ENCODE measurements around the gene APOE.
"Not testable (repeated sequence)": the region's sequence is repeated elsewhere in the genome, so short reads cannot be mapped to it uniquely, and the experiment has no call there.

Gene APOE

DNA sequence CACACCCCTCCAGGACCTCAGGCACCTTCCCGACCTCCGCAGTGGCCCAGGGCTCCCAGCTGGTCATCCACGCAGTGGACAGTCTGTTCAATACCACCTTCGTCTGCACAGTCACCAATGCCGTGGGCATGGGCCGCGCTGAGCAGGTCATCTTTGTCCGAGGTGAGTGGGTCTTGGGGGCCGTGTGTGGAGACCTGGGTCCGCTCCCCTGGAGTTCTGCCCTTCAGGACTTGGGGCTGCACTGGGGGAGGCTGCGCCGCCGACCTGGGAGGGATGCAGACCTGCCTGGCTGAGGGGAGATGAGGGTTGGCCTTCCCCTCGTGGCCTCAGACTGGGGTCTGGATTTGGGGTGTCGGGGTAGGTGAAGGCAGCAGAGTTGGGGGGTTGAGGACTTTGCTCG is 31.3 kb upstream of the APOE start:
- CTCF ChIA-PET, result no interaction called here
- DNase-seq (ENCODE audit: extremely low spot score), result no peak
- TF ChIP-seq ZNF384 (IDR thresholded peaks at IDR 0.05), result no peak
- no peak for TF ChIP-seq ARNT (IDR thresholded peaks at IDR 0.05)
- POLR2A ChIA-PET, result interaction anchor here (4.0 kb wide), 1 partner anchor 16 kb away, joined by 15 read pairs; the partner anchor contains the start of gene TOMM40

DNA sequence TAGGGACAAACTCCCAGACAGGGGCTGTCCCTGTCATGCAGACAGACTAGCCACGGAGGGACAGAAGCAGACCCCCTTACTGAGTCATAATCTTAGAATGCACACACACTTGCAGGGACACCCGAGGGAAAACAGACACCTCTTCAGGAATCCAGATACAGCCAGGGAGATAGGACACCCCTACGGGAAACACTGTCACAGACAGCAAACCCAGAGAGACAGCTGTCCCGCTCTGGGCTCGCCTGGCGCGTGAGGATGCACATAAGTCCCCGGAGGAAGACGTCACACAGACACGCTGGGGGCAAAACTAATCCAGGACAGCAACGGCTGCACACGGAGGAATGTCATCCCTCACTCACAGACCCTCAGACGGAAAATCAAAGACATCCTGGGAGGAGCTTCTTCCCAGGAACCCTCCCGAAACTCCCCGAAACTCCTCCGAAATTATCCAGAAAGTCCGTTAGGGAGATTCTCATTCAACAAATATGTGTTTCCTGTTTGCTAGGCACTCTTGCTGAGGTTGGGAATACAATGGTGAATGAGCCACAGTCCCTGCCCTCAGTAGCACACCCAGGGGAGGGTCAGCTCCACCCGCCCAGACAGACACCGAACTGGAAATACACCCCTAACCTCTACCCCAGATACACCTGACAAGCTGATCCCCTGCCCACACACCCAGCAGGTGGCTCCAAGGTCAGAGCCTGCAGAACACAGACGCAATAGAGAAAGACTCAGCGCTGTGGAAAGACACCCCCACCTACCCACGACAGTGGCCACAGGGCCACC is 29.7 kb upstream of the APOE start:
- TF ChIP-seq BHLHE40 (IDR thresholded peaks at IDR 0.05; ENCODE audit: borderline replicate concordance), result no peak
- TF ChIP-seq FOXA1 (IDR thresholded peaks at IDR 0.05), result no peak
- no peak for TF ChIP-seq TARDBP (IDR thresholded peaks at IDR 0.05)
- TF ChIP-seq L3MBTL2 (conservative IDR thresholded peaks at IDR 0.05), result no peak
- TF ChIP-seq FOXK2 (IDR thresholded peaks at IDR 0.05), result no peak
- TF ChIP-seq ARNT (IDR thresholded peaks at IDR 0.05), result no peak
- no peak for TF ChIP-seq CTBP1 (IDR thresholded peaks at IDR 0.05; ENCODE audit: borderline replicate concordance)
- no peak for TF ChIP-seq SP1 (IDR thresholded peaks at IDR 0.05)
- no peak for TF ChIP-seq SUZ12 (IDR thresholded peaks at IDR 0.05)
- TF ChIP-seq ZNF384 (IDR thresholded peaks at IDR 0.05), result no peak
- no peak for TF ChIP-seq HDGF (IDR thresholded peaks at IDR 0.05; ENCODE audit: borderline replicate concordance)
- no peak for TF ChIP-seq ELF4 (IDR thresholded peaks at IDR 0.05)
- no peak for TF ChIP-seq LEF1 (IDR thresholded peaks at IDR 0.05; ENCODE audit: borderline replicate concordance)
- no peak for TF ChIP-seq NFRKB (IDR thresholded peaks at IDR 0.05)
- TF ChIP-seq FOXM1 (IDR thresholded peaks at IDR 0.05; ENCODE audit: borderline replicate concordance), result no peak
- ChIA-PET CTCF (no interaction called here), POLR2A (interaction anchor here (1.0 to 4.0 kb wide), 2 partner anchors 12 to 15 kb away, joined by 4 to 15 read pairs; partner anchors contain the start of gene TOMM40)
- DNase-seq (ENCODE audit: extremely low spot score), result no peak

DNA sequence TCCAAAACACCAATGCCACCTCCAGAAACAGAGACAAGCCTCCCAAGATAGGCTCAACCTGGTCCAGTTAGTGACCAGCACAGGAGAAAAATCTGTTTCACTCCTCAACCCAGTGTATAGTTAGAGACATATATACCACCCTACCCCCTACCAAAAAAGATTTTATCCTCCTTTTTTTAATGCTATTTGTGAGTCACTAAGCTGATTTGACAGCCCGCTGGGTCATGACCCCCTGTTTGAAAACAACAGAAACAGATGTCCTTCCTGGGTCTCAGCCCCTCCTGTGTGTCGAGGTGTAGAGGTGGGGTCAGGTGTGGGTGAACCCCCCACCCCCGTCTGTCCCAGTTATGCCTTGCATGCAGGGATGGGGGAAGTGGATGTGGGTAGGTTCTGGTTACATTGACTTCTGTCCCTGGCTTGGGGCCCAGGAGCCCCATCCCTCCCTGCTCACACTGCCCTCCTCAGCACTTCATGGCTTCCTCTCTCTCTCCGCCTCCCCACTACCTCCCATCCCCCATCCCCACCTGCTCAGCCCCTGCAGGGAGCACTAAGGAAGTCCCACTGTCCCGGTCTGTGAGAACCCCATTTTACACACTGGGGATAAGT is 28.6 kb upstream of the APOE start:
- TF ChIP-seq SP1 (IDR thresholded peaks at IDR 0.05), result no peak
- no peak for TF ChIP-seq ZNF384 (IDR thresholded peaks at IDR 0.05)
- no peak for TF ChIP-seq TARDBP (IDR thresholded peaks at IDR 0.05)
- no peak for TF ChIP-seq FOXA1 (IDR thresholded peaks at IDR 0.05)
- no peak for TF ChIP-seq BHLHE40 (IDR thresholded peaks at IDR 0.05; ENCODE audit: borderline replicate concordance)
- TF ChIP-seq CTBP1 (IDR thresholded peaks at IDR 0.05; ENCODE audit: borderline replicate concordance), result no peak
- POLR2A ChIA-PET, result interaction anchor here (1.0 to 4.0 kb wide), 2 partner anchors 11 to 13 kb away, joined by 4 to 15 read pairs; partner anchors contain the start of gene TOMM40
- CTCF ChIA-PET, result no interaction called here
- no peak for DNase-seq (ENCODE audit: extremely low spot score)

DNA sequence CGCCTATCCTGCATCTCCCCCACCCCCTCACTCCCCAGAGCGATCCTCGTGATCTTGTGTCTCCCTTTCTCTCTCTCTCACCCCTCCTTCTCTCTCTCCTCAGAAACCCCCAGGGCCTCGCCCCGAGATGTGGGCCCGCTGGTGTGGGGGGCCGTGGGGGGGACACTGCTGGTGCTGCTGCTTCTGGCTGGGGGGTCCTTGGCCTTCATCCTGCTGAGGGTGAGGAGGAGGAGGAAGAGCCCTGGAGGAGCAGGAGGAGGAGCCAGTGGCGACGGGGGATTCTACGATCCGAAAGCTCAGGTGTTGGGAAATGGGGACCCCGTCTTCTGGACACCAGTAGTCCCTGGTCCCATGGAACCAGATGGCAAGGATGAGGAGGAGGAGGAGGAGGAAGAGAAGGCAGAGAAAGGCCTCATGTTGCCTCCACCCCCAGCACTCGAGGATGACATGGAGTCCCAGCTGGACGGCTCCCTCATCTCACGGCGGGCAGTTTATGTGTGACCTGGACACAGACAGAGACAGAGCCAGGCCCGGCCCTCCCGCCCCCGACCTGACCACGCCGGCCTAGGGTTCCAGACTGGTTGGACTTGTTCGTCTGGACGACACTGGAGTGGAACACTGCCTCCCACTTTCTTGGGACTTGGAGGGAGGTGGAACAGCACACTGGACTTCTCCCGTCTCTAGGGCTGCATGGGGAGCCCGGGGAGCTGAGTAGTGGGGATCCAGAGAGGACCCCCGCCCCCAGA is 27.3 kb upstream of the APOE start:
- TF ChIP-seq ELF4 (IDR thresholded peaks at IDR 0.05) (no peak), FOXM1 (IDR thresholded peaks at IDR 0.05; ENCODE audit: borderline replicate concordance) (no peak), SP1 (IDR thresholded peaks at IDR 0.05) (no peak)

DNA sequence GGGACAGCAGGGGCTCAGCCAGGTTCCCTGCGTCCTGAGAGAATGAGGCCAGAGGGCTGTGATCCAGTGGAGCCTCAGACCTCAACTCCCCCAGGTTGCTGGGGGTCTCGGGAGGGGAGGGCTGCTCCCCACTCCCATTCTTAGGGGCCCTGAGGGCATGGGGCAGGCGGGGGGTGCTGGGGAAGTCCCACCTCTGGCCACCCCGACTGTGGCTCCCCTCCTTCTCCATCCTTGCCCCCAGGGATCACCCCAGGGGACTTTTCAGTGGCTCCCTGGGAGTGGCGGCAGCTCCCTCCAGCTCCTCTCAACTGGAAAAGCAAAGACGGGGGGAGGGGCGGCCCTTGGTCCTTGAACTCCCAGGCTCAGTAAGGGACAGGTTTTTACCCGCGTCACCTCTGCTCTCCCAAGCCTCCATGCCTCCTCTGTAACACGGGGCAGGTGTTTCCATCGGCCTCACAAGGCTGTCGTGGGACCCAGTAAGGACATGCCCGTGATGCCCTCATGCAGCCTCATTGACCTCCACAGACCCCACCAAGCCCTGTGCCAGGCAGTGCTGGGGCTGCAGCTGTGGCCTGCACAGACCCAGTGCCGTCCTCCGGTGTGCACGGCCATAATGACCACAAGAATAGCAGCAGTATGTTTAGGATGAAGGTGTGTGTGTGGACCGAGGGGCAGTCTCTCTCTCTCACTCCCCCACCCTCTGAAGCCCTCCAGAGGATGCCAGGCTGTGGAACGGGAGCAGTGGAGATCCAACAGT is 26.1 kb upstream of the APOE start:
- POLR2A ChIA-PET, result no interaction called here
- CTCF ChIA-PET, result no interaction called here
- no peak for TF ChIP-seq TARDBP (IDR thresholded peaks at IDR 0.05)
- TF ChIP-seq HDGF (IDR thresholded peaks at IDR 0.05; ENCODE audit: borderline replicate concordance), result no peak
- TF ChIP-seq, protein P1, sequence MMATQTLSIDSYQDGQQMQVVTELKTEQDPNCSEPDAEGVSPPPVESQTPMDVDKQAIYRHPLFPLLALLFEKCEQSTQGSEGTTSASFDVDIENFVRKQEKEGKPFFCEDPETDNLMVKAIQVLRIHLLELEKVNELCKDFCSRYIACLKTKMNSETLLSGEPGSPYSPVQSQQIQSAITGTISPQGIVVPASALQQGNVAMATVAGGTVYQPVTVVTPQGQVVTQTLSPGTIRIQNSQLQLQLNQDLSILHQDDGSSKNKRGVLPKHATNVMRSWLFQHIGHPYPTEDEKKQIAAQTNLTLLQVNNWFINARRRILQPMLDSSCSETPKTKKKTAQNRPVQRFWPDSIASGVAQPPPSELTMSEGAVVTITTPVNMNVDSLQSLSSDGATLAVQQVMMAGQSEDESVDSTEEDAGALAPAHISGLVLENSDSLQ (IDR thresholded peaks at IDR 0.05), result no peak
- no peak for TF ChIP-seq ZNF384 (IDR thresholded peaks at IDR 0.05)
- TF ChIP-seq LEF1 (IDR thresholded peaks at IDR 0.05; ENCODE audit: borderline replicate concordance), result no peak
- DNase-seq (ENCODE audit: extremely low spot score), result no peak

More for the DNA sequence above, 27.3 kb upstream of the APOE start:
- ChIA-PET POLR2A (no interaction called here), CTCF (no interaction called here)
- DNase-seq (ENCODE audit: extremely low spot score), result no peak

DNA sequence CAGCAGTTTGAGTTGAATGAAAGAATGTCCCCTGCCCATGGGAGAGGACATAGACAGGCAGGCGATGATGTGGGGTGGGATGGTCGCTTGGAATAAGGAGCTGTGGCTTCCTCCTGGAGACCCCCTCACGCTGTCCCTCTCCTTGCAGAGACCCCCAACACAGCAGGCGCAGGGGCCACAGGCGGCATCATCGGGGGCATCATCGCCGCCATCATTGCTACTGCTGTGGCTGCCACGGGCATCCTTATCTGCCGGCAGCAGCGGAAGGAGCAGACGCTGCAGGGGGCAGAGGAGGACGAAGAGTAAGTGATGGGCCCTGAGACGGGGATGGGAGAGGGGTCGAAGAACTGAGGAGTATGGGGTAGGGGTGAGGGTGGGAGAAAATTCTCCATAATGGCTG is 23.5 kb upstream of the APOE start:
- CTCF ChIA-PET, result no interaction called here
- DNase-seq (ENCODE audit: extremely low spot score), result no peak
- POLR2A ChIA-PET, result no interaction called here
- TF ChIP-seq CTBP1 (IDR thresholded peaks at IDR 0.05; ENCODE audit: borderline replicate concordance), result no peak
- TF ChIP-seq NFRKB (IDR thresholded peaks at IDR 0.05), result no peak
- no peak for TF ChIP-seq ELF4 (IDR thresholded peaks at IDR 0.05)
- TF ChIP-seq, protein P1 (IDR thresholded peaks at IDR 0.05), result no peak
- TF ChIP-seq SUZ12 (IDR thresholded peaks at IDR 0.05), result no peak
- TF ChIP-seq LEF1 (IDR thresholded peaks at IDR 0.05; ENCODE audit: borderline replicate concordance), result no peak
- TF ChIP-seq BHLHE40 (IDR thresholded peaks at IDR 0.05; ENCODE audit: borderline replicate concordance), result no peak
- TF ChIP-seq ZNF384 (IDR thresholded peaks at IDR 0.05), result no peak
- TF ChIP-seq HDGF (IDR thresholded peaks at IDR 0.05; ENCODE audit: borderline replicate concordance), result no peak
- no peak for TF ChIP-seq TARDBP (IDR thresholded peaks at IDR 0.05)
- TF ChIP-seq L3MBTL2 (conservative IDR thresholded peaks at IDR 0.05), result no peak
- TF ChIP-seq SP1 (IDR thresholded peaks at IDR 0.05), result no peak
- no peak for TF ChIP-seq FOXK2 (IDR thresholded peaks at IDR 0.05)

DNA sequence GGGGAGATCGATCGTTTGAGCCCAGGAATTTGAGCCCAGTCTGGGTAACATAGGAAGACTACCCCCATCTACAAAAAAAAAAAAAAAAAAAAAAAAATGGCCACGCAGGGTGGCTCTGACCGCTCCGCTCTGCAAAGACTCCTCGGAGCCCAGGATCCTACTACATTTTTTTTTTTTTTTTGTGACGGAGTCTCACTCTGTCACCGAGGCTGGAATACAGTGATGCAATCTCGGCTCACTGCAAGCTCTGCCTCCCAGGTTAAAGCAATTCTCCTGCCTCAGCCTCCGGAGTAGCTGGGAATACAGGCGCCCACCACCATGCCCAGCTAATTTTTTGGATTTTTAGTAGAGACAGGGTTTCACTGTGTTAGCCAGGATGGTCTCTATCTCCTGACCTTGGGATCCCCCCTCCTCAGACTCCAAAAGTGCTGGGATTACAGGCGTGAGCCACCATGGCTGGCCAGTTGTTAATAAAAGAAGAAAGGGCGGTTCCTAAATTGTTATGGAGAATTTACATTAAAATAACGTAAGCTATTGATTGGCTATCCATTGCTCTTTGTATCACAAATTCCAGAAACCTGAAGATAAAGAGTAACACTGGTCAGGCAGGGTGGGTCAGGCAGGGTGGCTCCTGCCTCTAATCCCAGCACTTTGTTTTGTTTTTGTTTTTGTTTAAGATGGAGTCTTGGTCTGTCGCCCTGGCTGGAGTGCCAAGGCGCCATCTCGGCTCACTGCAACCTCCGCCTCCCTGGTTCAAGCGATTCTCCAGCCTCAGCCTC is 22.8 kb upstream of the APOE start:
- POLR2A ChIA-PET, result interaction anchor here (1.7 kb wide), 1 partner anchor 37 kb away, joined by 3 read pairs; the partner anchor contains the start of gene NECTIN2
- DNase-seq (ENCODE audit: extremely low spot score); CTCF ChIA-PET: not testable (repeated sequence)
